TTC549 (cell line): Measurements from ENCODE around the gene NUFIP1.
"Not testable (repeated sequence)": the region's sequence is repeated elsewhere in the genome, so short reads cannot be mapped to it uniquely, and the experiment has no call there.

Experiments
- FAIRE-seq: peaks from 2 replicates; lab custom pipeline; 2012; peaks lifted over from hg19 to GRCh38; lab: Jason Lieb, UNC

The NUFIP1 gene

GRCh38 chr13:44989071-44989889 lies at the start of gene NUFIP1, which contains the start of gene GPALPP1:
TSS of gene NUFIP1 (minus strand) at chr13:44989471. CDS start at chr13:44989436, 35 bp downstream.
TSS of gene GPALPP1 (plus strand) at chr13:44989538. CDS start at chr13:44989655, 117 bp downstream.
- no peak for FAIRE-seq

GRCh38 chr13:45036206-45036605 lies 46.9 kb upstream of the NUFIP1 start:
- no peak for FAIRE-seq

GRCh38 chr13:45034342-45034741 lies 45.1 kb upstream of the NUFIP1 start:
- no peak for FAIRE-seq

- no peak for FAIRE-seq
Observed at GRCh38 chr13:45024847-45025246, 35.6 kb upstream of the NUFIP1 start.

GRCh38 chr13:45021250-45021649 lies 32.0 kb upstream of the NUFIP1 start:
- FAIRE-seq: no peak

GRCh38 chr13:45019981-45020380 lies 30.7 kb upstream of the NUFIP1 start:
- not testable (repeated sequence) for FAIRE-seq

GRCh38 chr13:45016792-45017425 lies 27.6 kb upstream of the NUFIP1 start:
- FAIRE-seq: no peak

GRCh38 chr13:45015300-45015699 lies 26.0 kb upstream of the NUFIP1 start:
- no peak for FAIRE-seq

- FAIRE-seq: no peak
Observed at GRCh38 chr13:45011198-45011597, 21.9 kb upstream of the NUFIP1 start.

- FAIRE-seq: no peak
Observed at GRCh38 chr13:45007823-45008222, 18.6 kb upstream of the NUFIP1 start.

GRCh38 chr13:45007225-45007624 lies 18.0 kb upstream of the NUFIP1 start:
- no peak for FAIRE-seq

GRCh38 chr13:45004096-45004495 lies 14.8 kb upstream of the NUFIP1 start:
- no peak for FAIRE-seq

- no peak for FAIRE-seq
Observed at GRCh38 chr13:45003417-45003816, 14.1 kb upstream of the NUFIP1 start.

GRCh38 chr13:44989941-44990340 lies 670 bp upstream of the NUFIP1 start:
- FAIRE-seq: no peak

GRCh38 chr13:44978328-44978727 lies 10.9 kb downstream of the NUFIP1 start:
- no peak for FAIRE-seq

- no peak for FAIRE-seq
Observed at GRCh38 chr13:44976949-44977583, 12.2 kb downstream of the NUFIP1 start.

- no peak for FAIRE-seq
Observed at GRCh38 chr13:44976196-44976595, 13.1 kb downstream of the NUFIP1 start.

GRCh38 chr13:44974056-44974793 lies 15.0 kb downstream of the NUFIP1 start:
- no peak for FAIRE-seq

- FAIRE-seq: peak; percentile 91
Observed at GRCh38 chr13:44972956-44973581, 16.2 kb downstream of the NUFIP1 start.

- no peak for FAIRE-seq
Observed at GRCh38 chr13:44971656-44972595, 17.3 kb downstream of the NUFIP1 start.
